ENCODE results near the gene TNRC6B.
"Not testable (repeated sequence)": the region's sequence is repeated elsewhere in the genome, so short reads cannot be mapped to it uniquely, and the experiment has no call there.

TNRC6B gene

GRCh38 chr22:40183603-40184002 is 5.9 kb downstream of the TNRC6B start:
- DNase-seq = not testable (repeated sequence)

DNA sequence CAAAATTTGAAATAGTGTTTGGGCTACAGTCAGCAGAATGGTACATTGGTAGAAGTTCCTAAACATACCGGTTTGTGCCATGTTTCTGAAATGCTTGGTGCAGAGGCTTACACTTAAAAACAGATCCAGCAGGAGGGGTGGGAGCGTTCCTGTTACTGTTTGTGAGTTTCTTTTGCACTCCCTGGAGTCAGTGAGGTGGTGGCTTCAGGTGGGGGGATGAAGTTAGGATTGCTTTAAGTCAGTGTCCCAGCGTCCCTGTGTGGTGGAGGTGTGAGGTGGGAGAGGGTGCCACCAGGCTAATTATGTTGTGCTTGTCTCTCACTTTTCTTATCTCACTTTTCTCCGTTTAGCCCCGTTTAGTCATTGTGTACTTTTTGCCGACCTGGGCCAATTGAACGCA is 9.7 kb downstream of the TNRC6B start:
- no peak for DNase-seq

DNA sequence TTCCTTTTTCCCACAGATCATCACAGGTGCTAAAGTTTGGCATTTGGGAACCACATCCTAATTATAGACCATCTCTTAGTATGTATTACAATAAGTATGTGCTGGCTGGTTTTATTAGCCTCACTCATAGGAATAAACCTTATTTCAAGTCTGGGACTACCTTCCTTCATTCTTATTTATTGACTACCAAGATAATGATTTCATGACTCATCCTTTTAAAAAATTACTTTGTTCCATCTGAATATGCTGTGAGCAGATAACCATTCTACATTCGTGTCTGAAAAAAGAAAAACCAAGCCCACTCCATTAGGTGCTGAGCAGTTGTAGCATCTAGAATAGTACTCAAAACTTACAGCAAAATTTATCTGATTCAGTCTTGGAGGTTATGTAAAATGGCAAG is 12.3 kb downstream of the TNRC6B start:
- DNase-seq = no peak

DNA sequence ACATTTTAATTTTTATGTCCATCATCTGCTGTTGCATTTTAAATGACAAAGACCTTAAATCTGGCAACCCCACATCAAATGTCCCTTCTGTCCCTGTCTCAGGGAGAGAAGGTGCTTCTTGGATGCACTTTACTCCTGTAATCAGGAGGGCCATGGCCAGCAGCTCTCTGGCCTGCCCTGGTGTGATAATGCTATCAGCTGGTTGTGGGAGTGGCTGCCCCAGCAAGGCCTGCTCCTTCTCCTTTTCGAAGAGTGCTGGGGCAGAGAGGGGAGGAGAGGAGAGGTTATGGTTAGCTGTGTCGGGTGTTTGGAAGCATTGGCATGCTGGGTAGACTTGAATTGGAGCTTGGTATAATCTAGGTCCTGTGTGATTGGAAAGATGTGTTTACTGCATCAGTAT is 12.8 kb downstream of the TNRC6B start:
- peak; percentile 40 for DNase-seq

DNA sequence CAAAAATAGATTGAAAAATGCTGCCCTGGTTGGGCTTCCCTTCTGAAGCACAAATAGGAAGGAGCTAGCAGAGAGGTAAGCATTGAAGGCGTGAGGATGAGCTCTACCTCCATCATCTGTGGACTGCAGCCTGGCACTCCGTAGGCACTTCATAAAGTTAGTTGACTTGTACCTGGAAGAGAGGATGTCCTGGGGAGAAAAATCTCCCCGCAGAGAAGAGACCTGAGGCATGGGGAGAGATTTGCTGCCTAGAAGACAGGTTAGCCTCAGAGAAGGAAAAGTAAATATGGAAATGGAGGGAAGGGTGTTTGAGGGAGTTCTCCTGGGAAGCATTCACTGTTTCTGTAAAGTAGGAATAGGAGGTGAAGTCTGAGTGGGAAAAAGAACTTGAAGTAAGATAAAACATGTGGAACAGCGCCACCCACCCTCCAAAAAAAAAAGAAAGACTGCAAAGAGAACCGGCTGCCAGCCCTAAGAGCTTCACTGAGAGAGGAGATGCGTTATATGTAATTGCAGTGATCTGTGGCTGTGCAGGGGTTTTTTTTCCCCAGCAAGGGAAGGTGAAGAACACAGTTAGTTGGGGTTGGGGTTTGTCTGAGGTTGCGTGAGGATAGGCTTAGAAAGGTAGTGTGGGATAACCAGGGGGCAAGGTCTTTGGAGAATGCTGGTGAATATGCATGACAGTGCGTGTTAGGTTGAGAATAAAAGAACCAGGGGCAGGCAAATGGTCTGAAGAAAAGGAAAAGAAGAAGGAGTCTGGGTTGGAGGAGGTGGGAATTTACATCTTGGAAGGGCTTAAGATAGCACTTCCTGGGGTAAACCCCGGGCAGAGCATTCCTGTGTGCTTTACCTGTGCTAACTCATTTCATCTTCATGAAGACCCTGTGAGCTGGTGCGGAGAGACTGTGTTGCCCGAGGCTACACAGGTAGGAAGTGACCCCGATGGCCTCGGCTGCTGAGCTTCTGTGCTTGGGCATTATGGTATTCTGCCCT is 16.0 kb downstream of the TNRC6B start:
- no peak for DNase-seq

- no peak for DNase-seq
These were observed 16.9 kb downstream of the TNRC6B start for GRCh38 chr22:40194656-40195055.

DNA sequence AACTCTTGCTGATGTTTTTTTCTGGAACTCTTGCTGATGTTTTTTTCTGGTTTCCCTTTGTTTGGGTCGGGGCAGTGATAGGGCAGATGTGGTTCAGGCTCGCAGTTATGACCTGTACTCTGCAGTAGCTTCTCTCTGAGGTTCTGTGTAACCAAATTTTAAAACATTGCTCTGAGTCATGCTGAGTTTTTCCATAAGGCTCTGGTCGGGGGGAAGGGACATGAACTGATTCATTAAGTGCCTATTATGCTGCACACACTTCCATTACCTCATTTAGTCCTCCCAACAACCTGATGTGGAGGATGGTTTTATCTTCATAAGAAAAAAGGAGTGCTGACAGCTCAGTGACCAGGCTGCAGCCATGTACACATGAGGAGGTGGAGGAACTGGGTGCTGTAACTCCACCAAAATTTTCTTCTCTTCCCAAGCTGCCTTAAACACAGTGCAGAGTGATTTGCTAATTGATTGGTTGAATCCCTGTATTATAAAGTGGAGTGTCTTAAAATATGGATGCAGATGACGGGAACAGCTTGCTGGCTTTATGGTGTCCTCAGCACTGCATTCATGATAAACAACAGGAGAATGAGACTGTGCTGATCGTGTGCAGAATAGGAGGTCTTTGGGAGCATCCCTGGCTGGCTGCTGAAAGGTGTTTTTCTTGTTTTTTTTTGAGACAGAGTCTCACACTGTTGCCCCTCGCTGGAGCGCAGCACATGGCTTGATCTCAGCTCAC is 19.1 kb downstream of the TNRC6B start:
- DNase-seq = peak; percentile 42

- not testable (repeated sequence) for DNase-seq
These were observed 19.7 kb downstream of the TNRC6B start for GRCh38 chr22:40197421-40197820.

GRCh38 chr22:40198733-40199132 is 21.0 kb downstream of the TNRC6B start:
- DNase-seq = no peak

GRCh38 chr22:40199223-40199622 is 21.5 kb downstream of the TNRC6B start:
- DNase-seq = no peak

GRCh38 chr22:40199852-40200251 is 22.1 kb downstream of the TNRC6B start:
- DNase-seq = no peak

DNA sequence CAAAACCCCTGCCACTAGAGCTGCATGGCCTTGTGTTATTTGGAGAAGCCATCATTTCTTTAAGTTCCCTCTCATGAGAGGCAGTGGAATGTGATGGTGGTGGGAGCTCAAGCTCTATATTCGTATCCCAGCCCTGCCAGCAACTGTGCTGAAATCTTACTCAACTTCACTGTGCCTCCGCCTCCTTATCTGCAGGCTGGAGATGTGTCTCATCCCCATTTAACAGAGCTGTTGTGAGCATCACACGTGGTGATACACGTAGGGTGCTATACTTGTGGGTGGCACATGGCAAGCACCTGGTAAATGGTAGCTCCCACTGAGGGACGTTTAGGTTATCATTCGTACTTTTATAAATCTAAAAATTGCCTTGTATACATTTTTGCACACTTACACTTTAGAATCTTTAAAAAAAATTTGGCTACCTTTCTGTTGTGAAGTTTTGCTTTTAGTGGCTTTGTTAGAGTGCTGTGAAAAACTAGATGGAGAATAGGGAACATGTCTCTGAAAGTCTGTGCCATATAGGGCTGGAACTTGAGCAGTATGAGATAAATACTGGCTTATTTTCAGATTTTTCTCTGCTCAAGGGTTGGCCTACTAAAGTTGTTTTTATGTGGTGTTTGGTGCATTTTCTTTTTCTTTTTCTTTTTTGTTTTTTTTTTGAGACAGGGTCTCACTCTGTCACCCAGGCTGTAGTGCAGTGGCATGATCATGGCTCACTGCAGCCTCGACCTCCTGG is 23.2 kb downstream of the TNRC6B start:
- no peak for DNase-seq

DNA sequence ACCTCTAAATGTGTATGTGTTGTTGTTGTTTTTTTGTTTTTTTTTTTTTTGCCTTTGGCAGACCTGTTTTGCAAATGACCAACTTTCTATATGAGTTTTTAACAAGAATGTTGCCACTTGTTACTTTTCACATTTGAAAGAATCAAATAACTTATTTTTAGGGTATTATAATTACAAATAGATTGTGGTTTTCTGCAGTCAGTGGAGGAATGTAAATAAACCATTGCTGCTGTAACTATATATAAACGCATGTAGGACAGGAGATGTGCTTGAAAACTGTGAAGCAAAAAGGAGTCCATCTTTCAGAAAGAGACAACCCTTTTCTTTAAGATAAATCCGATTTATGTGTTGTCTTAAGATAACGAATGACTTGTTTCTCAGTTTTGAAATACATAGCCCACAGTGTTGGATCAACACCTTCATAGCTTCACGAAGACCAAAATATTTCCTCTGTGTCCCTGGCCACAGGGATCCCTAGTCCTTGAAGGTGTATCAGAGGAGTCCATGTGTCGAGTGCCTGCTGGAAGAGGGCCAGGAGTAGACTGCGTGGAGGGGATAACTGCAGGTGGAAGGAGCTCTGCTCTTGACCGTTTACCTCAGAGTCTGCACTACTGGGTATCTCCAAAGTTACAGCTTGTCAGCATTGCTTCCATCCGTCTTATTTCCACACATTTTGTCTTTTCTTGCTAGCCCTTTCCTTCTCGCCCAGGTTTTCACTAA is 24.7 kb downstream of the TNRC6B start:
- no peak for DNase-seq

DNA sequence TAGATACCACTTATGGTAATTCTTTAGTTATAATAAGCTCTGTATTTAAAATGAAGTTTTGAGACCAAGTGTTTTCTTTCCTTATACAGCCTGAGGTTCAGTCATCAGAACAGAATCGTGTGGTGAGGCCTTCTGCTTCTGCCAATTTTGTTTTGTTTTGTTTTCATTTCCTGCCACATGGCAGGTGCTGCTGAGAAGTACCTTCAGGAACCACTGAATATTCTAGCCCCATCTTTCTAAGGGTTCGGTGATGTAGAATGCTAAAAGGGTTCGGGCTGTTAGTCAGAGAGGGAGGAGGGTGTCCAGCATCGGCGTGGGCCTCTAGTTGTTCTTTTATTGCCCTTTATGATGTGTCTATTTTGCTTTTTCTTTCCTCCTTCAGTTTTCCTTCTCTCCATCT is 25.8 kb downstream of the TNRC6B start:
- no peak for DNase-seq

- no peak for DNase-seq
These were observed 26.8 kb downstream of the TNRC6B start for GRCh38 chr22:40204321-40205116.

DNA sequence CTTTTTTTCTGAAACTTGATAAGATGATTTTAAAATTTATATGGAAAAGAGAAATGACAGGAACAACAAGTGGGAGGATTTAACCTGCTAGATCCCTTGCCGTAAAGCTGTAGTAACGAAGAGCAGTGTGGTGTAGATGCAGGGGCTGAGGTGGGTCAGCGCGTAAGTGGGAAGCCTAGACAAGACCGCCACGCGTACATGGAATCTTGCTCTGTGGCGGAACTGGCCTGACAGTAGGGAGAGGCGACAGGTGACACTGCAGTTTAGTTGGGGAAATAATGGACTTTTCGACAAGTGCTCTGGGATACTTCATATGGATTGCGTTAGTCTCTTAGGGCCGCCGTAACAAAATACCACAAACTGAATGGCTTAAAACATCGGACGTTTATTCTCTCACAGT is 28.8 kb downstream of the TNRC6B start:
- no peak for DNase-seq

- peak; percentile 79 for DNase-seq
These were observed 33.1 kb downstream of the TNRC6B start for GRCh38 chr22:40210818-40211217.

GRCh38 chr22:40211476-40212054 is 33.8 kb downstream of the TNRC6B start:
- DNase-seq = peak; percentile 55

DNA sequence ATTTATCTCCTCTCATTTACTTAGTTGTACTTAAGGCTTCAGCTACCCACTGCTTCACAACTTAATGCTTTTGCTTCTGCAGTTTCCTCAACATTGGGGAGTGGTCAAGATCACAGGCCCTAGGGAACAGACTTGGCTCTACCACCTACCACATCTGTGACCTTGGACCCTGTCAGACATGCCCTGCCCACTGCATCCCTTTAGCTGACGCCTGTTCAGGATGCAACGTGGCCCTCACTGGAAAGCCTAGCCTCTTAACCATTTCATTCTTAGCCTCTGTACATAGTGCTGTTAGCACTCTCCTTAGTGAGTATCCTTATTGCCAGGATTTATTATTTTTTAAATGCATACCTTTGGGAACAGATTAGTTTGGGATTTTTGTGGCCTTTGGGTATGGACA is 34.4 kb downstream of the TNRC6B start:
- no peak for DNase-seq

GRCh38 chr22:40213478-40213877 is 35.8 kb downstream of the TNRC6B start:
- DNase-seq = no peak

DNA sequence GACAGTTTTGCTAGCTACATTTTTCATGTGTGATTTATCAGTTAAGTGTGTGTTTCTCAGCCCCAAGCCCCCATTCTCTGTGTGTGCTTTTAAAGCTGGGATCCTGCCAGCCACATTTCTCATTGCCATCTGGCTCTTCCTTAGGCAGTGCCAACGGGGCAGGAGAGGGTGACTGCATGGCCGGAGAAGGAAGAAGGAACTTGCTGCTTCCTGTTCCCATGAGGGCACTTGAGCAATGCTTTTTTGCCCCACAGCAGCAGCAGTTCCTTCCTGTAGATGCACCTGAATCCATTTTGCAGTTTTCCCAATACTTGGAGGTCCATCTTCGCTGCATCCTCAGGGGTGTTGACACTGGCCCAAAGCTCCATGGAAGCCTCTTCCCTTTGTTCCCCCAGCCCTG is 37.5 kb downstream of the TNRC6B start:
- DNase-seq = peak; percentile 82
